NCI-H510A (cell line): ENCODE measurements around the gene NTNG1.
"Not testable (repeated sequence)": the region's sequence is repeated elsewhere in the genome, so short reads cannot be mapped to it uniquely, and the experiment has no call there.

Experiments
- DNase-seq: peaks from one replicate; lab custom pipeline; 2025; lab: John Stamatoyannopoulos, UW

NTNG1 gene

DNA sequence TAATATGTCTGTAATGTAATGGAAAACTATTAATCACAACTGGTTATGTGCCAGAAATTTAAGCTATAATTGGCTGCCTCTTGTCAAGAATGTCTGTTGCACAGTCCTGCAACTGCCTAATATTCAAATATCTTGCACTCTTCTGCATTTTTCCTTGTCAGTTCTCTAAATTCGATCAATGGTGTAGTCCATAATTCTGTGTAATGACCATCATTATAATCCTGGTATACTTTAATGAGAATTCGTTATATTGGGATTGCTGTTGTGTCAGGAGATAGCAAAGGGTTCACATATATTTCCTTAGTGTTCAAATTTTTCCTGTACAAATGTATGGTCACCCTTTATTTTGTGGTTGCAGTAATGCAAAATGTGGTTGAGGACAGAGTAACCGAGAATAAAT, 4.8 kb downstream of the NTNG1 start:
- no peak for DNase-seq

DNA sequence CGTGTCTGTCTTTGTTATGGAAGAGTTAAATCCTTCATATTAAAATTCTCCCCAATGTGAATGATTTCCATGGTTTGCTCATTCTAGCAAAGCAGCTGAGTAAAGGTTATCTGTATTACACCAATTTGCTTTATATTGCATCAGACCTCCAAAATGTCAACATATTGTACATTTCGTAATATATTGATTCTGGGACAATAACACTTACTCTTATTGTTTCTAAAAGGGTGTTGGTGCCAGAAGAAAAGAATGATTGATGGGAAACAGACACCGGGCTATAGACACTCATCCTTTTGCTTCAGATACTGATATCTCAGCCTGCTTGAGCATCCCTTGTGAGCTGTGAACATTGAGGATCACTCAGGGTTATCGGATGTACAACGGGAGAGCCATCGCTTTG, 7.0 kb downstream of the NTNG1 start:
- DNase-seq = no peak

DNA sequence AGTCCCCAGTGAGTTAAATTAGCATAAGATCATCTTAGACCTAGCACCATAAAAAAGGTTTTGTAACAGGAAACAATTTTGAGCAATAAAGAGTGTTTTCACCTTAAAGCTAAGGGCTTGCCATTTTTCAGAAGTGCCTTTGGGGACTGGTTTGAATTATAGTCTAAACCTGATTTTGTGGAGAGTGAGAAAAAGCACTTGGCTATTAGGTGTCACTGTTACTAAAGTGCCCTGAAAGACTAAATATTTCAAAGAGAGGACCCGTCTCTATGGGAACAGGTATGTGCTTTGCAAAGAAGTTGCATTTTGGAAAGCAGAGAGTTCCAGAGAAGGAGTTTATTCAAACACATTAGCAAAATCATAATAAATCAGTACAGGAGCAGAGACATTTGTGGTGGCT, 9.1 kb downstream of the NTNG1 start:
- DNase-seq = no peak

DNA sequence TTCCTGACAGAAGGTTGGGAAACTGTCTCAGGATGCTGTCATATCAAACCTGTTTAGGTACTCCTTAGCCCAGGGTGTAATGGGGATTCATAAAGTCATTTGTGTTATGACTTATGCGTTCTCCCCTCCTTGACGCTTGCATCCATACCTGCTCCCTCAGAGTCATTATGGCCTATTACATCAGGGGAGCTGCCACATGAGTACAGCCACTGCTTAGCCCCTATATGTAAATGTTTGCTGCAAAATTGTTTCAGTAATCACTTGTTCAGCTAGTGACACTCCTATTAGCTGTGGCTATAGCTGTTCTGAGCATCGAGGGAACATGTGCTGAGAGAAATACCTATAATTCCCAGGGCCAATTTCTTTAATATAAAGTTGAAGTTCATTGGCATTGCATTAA, 10.5 kb downstream of the NTNG1 start:
- DNase-seq = no peak

DNA sequence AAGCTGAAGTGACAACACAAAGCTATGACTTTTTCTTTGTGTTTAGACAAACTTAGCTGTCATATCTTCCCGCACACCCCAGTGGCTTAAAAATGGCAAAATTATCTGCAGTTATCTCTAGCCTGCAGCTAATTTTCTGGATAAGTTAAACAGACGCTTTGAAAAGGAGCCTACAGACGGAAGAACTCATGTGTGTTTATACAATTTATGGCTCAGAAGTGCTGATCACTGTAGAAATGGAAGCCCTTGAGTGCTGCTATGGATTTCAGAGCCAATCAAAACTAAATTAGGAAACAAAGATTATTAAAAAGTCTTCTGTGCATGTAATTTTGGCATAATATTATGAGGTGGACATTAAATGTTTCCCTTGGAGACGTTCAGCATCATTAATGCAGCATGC, 11.6 kb downstream of the NTNG1 start:
- no peak for DNase-seq

DNA sequence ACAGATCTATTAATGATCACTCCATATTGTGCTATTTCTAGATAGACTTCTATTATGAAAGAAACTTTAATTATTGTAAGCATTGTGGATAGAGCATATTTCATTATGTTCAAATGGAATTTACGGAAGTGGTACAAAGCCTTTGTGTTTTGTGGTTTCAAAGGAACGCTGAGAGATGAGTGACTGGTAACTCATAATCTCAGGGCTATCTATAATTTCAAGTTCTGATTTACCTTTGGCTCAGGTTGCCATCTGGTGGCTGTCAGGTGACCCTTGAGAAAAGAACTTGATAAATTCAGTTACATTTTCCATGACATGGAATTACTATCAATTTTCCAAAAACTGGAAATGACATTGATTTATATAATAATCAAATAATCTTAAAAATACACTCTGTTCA, 12.2 kb downstream of the NTNG1 start:
- DNase-seq = no peak

DNA sequence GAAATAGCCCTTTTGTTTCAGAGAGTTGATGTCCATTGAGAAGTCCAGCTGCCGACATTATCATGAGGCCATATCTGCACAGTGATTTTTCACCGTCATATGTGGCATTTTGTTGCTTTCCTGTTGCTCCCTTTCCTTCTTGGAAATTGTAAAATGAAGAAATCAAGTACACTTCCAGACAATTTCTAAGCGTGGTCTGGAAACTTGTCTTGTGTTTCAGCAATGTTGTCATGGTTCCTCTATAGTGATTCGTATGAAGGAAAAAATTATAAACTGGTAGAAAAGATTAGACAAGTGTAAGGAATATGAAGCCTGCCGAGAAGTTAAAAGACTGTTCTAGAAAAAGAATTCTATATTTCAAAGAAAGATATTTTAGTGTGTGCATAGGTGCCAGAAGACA, 17.7 kb downstream of the NTNG1 start:
- DNase-seq = no peak

DNA sequence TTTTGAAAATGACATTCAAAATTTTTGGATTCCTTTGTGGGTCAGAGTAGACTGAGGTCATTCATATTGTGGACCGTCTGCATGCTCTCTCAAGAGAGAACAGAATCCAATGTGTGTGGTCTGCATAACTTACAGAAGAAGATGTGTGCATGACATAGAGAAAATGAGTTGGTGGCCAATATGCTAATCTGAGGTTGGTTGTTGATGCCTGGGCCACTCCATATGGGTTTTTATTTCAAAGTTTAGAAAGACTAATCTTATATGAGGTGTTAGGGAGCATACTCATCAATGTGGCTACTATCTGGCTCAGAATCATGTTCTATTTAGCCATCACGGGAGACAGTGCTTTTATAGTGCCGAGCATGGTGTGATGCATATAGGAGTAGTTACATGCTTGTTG, 18.2 kb downstream of the NTNG1 start:
- no peak for DNase-seq

DNA sequence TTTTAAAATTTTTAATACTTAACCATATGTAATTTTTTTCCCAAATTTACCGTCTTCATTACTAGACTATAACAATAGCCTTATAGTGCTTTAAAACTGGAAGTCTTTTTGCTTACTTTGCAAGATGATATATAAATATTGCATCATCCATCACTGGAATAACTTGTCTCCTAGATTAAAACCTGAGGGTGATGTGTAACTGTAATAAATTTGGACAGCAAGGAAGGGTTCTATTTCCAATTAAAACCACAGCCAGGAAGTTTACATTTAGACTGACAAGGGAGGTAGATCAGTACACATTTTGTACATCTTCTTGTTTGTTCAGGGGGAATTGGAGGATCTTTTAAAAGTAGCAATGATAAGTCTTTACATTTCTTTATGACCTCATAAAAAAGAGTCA, 21.9 kb downstream of the NTNG1 start:
- DNase-seq = no peak

DNA sequence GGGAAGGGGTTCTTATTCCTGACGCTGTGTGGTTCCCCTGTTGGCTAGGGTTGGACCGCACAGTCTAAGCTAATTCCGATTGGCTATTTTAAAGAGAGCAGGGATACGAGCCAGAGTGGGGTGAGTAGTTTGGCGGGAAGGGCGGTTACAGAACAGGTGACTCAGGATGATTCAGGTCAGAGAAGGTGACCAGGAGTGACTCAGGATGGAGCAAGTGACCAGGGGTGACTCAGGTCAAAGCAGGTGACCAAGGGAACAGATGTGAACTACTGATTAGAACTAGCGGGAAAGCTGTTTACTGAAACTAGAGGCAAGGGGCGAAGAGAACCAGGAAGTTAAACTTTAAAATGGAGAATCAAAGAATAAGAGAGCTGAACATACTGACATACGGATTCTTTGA, 24.1 kb downstream of the NTNG1 start:
- DNase-seq = not testable (repeated sequence)

DNA sequence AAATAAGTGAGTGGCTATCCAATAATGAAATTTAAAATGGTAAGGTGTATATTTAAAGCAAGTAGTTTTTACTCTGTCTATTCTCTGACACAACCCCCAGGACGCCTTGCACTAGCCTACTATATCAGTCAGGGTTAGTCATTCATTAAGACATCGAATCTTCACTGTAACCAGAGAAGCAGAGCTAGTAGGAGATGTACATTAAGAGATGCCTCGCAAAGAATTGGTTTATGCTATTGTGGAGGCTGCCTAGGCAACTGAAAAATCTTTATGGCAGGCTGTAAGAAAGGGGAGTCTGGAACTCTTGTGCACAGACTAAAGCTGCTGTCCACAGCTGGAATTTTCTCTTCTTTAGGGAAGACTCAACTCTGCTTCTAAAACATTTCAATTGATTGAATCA, 28.8 kb downstream of the NTNG1 start:
- no peak for DNase-seq

DNA sequence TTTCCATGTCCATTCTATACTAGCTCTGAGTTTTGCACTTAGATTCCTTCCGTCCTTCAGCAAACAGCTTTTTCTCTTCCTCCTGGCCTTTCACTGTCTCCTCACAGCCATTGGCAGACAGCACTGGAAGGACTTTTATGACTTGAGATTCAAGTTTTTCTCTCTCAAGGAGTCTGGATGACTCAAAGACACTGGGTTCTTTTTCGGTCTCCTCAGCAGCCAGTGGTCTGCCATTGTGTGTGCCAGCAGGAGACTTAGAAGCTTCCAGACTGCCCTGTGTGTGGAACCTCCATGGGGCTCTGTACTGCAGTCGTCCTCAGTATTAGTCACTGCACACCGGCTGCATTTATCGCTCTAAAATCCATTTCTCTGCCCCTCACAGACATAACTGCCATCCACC, 30.5 kb downstream of the NTNG1 start:
- no peak for DNase-seq

DNA sequence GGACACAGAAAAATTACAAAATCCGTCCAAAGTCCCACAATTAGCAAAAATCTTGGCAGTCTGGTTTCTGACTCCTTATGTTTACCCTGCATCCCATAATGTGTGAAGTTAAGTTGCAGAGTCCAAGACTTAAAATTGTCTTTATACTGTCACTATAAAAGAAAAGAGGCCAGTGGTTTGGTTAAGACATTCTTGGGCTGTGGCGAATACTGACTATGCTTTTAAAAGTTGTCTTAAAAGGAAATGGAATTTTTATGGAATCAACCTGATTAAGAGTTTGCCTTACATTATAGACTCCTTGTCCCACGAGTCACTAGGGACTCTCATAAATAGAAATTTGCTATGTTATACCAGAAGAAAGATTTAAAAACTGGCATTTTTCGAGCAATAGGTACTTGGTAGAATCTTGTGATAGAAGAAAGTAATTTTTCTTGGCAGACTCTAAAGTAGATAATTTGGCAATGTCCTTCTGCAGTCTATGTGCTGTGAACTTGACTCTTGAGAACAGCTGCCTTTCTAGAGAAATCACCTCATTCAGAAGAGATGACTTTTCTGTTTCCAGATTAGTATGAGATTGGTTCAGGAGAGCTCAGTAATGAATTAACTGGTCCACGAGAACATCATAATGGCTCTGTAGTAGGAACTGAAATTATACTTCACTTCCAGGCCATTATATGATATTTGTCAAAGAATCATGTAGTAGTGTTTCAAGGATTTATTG, 31.8 kb downstream of the NTNG1 start:
- DNase-seq = no peak

DNA sequence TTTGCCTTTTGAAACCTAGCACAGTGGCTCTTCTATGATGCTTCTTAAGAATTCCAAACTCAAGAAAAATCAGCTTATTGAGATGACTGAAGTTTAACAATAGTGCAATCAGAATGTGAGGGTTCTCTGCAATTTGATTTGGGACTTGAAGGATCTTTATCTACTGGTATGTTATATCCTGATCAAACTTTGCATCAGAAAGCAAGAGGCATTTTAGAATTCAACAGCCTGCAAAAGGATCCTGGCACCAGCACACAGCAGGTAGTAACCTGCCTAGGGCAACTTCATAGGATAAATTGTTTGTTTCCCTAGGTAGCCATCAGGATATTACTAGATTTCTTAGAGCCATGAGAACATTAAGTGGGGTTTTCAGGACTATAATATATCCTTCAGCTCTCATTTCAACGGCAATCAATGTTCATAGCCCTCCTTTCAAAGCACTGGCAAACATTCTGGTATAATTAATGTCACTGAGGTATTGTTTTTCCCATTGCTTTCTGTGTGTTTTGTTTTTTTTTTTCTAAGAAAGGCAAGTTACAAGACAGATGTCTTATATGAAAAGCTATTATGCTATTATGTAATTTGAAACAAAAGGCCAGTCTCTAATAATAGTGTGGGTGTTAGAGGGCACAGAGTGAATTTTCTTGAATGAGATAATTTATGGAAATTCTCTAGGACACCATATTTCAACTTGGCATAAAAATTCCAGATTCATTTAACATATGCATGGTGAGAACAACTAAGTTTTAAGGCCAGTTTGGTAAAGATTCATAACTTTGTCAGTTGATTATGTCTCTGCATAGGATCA, 34.5 kb downstream of the NTNG1 start:
- no peak for DNase-seq

DNA sequence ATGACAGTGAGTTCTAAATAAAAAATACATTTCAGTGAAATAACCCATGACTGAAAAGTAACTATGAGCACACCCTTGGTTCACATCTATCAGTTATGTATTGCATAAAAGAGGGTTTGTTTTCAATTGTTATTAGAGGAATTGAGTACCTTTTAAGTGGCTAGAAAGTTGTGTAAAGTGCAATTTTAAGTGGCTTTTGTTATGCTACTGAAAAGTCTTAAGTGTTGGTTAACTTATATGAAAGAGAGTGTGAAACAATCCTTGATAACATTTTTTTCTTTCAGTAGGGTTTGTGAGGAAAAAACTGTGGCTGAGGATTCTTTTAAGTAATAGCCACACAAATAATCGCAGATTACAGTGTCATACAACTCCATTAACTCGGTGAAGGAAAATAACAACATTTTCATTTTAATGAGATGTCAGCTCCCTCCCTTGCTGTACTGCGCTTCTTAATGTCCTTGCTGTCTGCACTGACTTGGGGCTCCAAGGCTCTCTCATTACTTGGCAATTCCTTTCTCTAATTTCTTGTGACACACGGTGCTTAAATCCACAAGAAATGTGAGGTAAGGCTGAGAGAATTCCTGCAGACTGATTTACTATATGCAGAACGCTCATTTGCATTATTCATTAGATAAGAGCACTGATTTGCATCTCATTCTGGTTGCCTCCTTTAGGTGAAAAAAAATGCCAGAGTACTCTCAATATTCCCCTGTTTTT, 40.6 kb downstream of the NTNG1 start:
- DNase-seq = no peak

DNA sequence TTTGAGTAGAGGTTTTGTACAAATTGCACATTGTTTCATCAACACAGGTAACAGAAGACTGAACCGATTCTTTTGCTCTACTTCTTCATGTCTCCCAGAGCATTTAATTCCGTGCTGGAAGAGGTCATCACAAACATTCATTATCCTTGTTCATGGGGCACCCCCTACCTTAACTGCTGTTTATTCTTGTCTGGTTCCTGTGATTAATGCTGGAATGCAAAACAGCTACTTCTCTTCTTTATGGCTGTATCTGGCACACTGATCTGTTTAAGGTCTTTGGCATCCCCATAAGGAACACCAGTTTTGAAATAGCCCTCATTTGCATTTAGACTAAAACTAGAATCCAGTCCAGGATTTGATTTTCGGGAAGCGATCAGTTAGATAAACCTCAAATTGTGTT, 42.2 kb downstream of the NTNG1 start:
- no peak for DNase-seq

DNA sequence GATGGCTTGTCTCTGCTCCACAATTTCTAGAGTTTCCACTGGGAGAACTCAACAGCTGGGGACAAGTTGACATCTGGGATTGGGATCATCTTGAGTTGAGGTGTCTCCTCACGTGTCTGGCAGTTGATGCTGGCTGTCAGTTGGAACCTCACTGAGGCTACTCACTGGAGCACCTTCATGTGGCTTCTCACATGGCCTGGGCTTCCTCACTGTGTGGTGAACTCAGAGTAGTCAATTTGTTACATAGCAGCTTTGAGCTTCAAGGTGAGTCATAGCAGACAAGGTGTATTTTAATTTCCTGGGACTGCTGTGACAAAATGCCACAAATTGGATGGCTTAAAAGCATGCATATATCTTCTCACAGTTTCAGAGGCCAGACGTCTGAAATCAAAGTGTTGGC, 44.0 kb downstream of the NTNG1 start:
- no peak for DNase-seq

DNA sequence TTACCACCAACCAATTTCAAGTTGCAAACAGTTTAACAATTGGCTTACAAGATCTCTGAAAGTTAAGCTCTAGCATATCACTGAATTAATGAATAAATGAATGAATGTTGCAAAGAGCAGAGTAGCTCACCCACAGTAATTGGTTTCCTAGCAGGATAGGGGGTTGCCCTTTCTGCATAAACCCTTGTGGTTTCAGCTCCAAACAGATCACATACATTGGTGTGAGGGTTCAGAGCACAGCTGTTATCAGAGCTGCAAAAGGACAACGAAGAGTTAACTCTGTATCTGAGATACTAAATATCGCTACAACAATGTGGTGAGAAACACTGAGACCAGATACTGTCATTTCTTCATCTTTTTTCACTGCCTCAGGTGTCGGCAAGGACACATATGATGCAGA, 46.6 kb downstream of the NTNG1 start:
- DNase-seq = no peak

DNA sequence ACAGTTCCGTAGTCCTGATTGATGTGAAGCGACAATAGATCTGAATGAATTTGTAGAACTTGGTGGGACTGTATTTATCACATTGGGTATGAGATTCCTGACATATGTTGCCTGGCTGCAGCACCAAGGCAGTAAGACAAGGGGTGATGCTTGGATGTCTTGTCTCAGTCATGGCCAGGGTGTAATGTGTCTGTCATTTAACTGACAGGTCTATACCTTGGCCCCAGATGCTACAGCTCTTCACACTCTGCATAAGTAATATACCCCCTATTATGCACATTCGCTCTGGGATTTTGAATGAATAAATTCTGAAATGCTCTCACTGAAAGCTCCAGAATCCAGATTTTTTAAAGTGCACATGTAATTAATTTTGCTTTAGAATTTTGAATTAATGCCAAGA, 47.3 kb downstream of the NTNG1 start:
- DNase-seq = no peak

DNA sequence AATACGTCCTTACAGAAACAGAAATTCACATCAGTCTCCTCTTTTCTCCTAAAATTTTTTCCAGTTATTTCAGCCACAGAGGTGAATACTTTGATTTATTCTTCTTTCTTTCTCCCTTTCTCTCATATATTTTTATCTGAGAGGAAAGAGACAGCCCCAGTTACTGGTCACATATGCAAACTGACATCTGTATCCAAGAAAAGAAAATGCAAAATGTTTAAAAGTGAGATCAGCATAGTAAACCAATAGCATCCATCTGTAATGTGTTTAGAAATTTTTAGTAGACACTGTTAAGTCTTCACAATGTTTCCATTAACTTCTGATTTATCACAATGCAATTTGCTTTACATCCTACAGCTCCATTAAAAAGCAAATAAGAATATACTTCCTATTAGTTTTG, 53.5 kb downstream of the NTNG1 start:
- no peak for DNase-seq

DNA sequence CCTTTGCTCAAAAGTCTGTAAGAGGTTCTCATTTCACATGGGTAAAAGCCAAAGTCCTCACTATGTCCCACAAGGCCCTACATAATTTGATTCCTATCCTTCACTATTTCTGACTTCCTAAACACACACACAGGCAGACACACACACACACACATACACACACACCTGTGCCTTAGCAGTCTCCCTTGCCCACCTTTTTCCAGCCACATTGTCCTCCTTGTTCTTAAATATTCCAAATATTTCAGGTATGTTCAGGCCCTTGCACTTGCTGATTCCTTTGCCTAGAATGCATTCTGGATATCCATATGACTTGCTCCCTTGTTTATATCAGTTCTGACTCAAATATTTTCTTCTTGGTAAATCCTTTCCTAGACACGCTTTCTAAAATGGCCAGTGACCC, 54.6 kb downstream of the NTNG1 start:
- DNase-seq = no peak

DNA sequence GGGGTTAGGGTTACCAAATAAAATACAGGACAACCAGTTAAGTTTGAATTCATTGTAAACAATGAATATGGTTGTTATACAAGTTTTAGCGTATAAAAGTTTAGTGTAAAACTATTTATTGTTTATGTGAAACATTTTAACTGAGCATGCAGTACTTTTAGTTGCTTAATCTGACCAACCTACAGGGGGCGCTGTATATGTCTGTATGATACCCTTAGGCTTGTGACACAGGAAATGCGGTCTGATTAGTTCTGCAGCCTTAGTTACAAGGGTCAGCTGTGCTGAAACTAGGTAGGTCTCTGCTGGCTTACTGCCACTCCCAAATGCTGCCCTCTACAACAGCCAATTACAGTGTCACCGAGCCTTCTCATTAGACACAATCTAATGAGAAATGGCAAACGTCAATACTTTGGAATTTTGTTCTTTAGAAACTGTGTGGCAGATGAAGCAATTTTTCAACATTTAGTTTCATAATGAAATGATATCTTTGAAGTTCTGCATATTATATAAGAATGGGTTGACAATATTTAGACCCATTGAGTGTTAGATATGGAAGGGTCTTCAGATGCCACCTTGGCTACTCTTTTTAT, 56.2 kb downstream of the NTNG1 start:
- no peak for DNase-seq

DNA sequence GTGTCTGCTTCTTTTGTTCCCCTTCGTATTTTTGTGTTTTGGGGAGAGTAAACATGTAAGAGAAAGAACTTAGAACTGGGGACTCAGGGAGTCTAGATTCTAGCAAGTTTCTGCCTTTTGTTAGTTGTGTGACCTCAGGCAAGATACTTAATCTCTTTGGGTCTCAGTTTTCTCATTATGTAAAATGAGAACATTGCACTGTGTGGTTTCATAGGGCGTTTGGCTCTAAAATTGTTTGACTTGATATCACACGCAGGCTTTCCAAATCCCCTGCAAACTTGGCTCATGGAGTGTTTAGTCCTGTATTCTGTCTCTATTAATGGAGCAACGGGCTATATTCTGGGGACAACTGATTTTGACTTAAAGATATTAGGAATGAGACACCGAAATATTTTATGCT, 57.7 kb downstream of the NTNG1 start:
- DNase-seq = no peak
